22Rv1 (cell line): ENCODE results near the gene POLR2A.

Experiments used
- H3K27ac ChIP-seq: fragments of 450-650 bp; 2 replicates; pipeline ENCODE4 v1.5.1; 2017
- CTCF ChIP-seq: fragments of 450-650 bp; IDR thresholded peaks from 2 replicates; pipeline ENCODE4 v1.5.1; 2017; ENCODE audit warnings: mild to moderate bottlenecking
- ZFX ChIP-seq: fragments of 450-650 bp; IDR thresholded peaks from 2 replicates; pipeline ENCODE4 v1.6.1; 2017; ENCODE audit warnings: antibody characterized with exemption, borderline replicate concordance

The POLR2A gene

GRCh38 chr17:7496470-7497183, 12.5 kb downstream of the POLR2A start:
- no peak overlapping the region for H3K27ac ChIP-seq
- TF ChIP-seq CTCF (no peak), ZFX (no peak)

- TF ChIP-seq ZFX, result no peak
- TF ChIP-seq CTCF, result no peak
- H3K27ac ChIP-seq, result no peak overlapping the region
These were observed 13.1 kb downstream of the POLR2A start for GRCh38 chr17:7497228-7497627.

GRCh38 chr17:7497636-7498035, 13.5 kb downstream of the POLR2A start:
- no peak for TF ChIP-seq ZFX
- no peak for TF ChIP-seq CTCF
- H3K27ac ChIP-seq, result no peak overlapping the region

GRCh38 chr17:7499161-7499560, 15.0 kb downstream of the POLR2A start:
- TF ChIP-seq ZFX (no peak), CTCF (no peak)
- no peak overlapping the region for H3K27ac ChIP-seq

- no peak for TF ChIP-seq CTCF
- no peak overlapping the region for H3K27ac ChIP-seq
These were observed 17.6 kb downstream of the POLR2A start for GRCh38 chr17:7501729-7502128.

GRCh38 chr17:7502171-7502847, 18.1 kb downstream of the POLR2A start:
- H3K27ac ChIP-seq, result no peak overlapping the region
- TF ChIP-seq ZFX (no peak), CTCF (no peak)

GRCh38 chr17:7502987-7503386, 18.8 kb downstream of the POLR2A start:
- H3K27ac ChIP-seq, result no peak overlapping the region
- TF ChIP-seq ZFX (no peak), CTCF (peak; percentile 28; the same call in 1 of the 2 replicates)
